Mesendoderm (in vitro differentiated cells): ENCODE results near the gene GCGR.
A peak's percentile ranks its signal among the peaks of the same experiment; 100 is the strongest.

Experiments used
- DNase-seq: peaks from one replicate; pipeline ENCODE4 v3.0.0; 2013
- H2AK5ac ChIP-seq: 2 replicates; pipeline ENCODE4 v1.6.1; 2013; ENCODE audit warnings: low read length, inconsistent platforms
- H2BK120ac ChIP-seq: 2 replicates; pipeline ENCODE4 v1.6.1; 2013; ENCODE audit warnings: low read depth, mild to moderate bottlenecking, low read length, moderate library complexity, mixed read lengths
- H2BK15ac ChIP-seq: replicated peaks from 2 replicates; pipeline ENCODE4 v1.6.1; 2013; ENCODE audit warnings: low read depth, mild to moderate bottlenecking, moderate library complexity
- H2BK5ac ChIP-seq: 2 replicates; pipeline ENCODE4 v1.6.1; 2013; ENCODE audit warnings: low read length, inconsistent platforms
- H3K18ac ChIP-seq: 2 replicates; pipeline ENCODE4 v1.6.1; 2013; ENCODE audit warnings: mild to moderate bottlenecking, low read length, mixed read lengths
- H3K23ac ChIP-seq: one replicate; pipeline ENCODE4 v1.6.1; 2013; ENCODE audit warnings: low read length
- H3K27ac ChIP-seq: 2 replicates; pipeline ENCODE4 v1.5.1; 2013; ENCODE audit warnings: low read depth, mild to moderate bottlenecking, inconsistent platforms, low read length, moderate library complexity
- H3K27me3 ChIP-seq: 2 replicates; pipeline ENCODE4 v1.6.1; 2013; ENCODE audit warnings: low read length, control low read depth, mild to moderate bottlenecking, inconsistent platforms; ENCODE audit not compliant: insufficient read depth, poor library complexity
- H3K36me3 ChIP-seq: 2 replicates; pipeline ENCODE4 v1.6.1; 2013; ENCODE audit warnings: low read length, inconsistent platforms; ENCODE audit not compliant: control insufficient read depth, insufficient read depth
- H3K4ac ChIP-seq: one replicate; pipeline ENCODE4 v1.6.1; 2013; ENCODE audit warnings: low read depth, mild to moderate bottlenecking, low read length, moderate library complexity
- H3K4me1 ChIP-seq: 2 replicates; pipeline ENCODE4 v1.6.1; 2013; ENCODE audit warnings: low read depth, low read length, inconsistent platforms; ENCODE audit not compliant: control insufficient read depth
- H3K4me2 ChIP-seq: 2 replicates; pipeline ENCODE4 v1.6.1; 2013; ENCODE audit warnings: low read length
- H3K4me3 ChIP-seq: 2 replicates; pipeline ENCODE4 v1.5.1; 2013; ENCODE audit warnings: mild to moderate bottlenecking, low read length
- H3K56ac ChIP-seq: one replicate; pipeline ENCODE4 v1.6.1; 2013; ENCODE audit warnings: low read length
- H3K79me1 ChIP-seq: 2 replicates; pipeline ENCODE4 v1.6.1; 2013; ENCODE audit warnings: low read length, inconsistent platforms
- H3K79me2 ChIP-seq: 2 replicates; pipeline ENCODE4 v1.6.1; 2013; ENCODE audit warnings: mild to moderate bottlenecking, low read length; ENCODE audit not compliant: control insufficient read depth, insufficient read depth
- H3K9ac ChIP-seq: 2 replicates; pipeline ENCODE4 v1.6.1; 2013; ENCODE audit warnings: low read length, inconsistent platforms
- H4K5ac ChIP-seq: one replicate; pipeline ENCODE4 v1.6.1; 2013; ENCODE audit warnings: low read length
- H4K8ac ChIP-seq: one replicate; pipeline ENCODE4 v1.6.1; 2013; ENCODE audit warnings: low read depth, mild to moderate bottlenecking, control low read depth, low read length, moderate library complexity
- WGBS: extraction: QIAGEN DNeasy Blood & Tissue Kit; methylation state at CpG from one replicate; pipeline ENCODE4 v1.1.7; 2013; ENCODE audit warnings: low lambda C conversion rate, missing lambda C conversion rate; ENCODE audit not compliant: insufficient coverage; ENCODE audit errors: extremely low coverage; 5-methylcytosine and 5-hydroxymethylcytosine counted together

The GCGR gene

GRCh38 chr17:81814748-81815645, 11.0 kb downstream of the GCGR start:
- Histone ChIP-seq H3K18ac (no peak overlapping the region), H3K4ac (no peak overlapping the region), H3K9ac (no peak overlapping the region), H3K79me2 (no peaks in the 10 kb centered on the region), H3K4me2 (no peak overlapping the region), H3K4me3 (no peak overlapping the region), H3K4me1 (peaks cover 1% of the 10 kb centered on the region), H4K8ac (no peak overlapping the region), H3K36me3 (no peaks in the 10 kb centered on the region), H2BK15ac (no peak overlapping the region), H3K79me1 (no peaks in the 10 kb centered on the region), H3K27ac (no peak overlapping the region), H3K56ac (no peak overlapping the region), H2AK5ac (no peak overlapping the region), H3K23ac (no peak overlapping the region), H2BK120ac (no peak overlapping the region), H2BK5ac (no peak overlapping the region), H3K27me3 (no peaks in the 10 kb centered on the region), H4K5ac (no peak overlapping the region)
- DNase-seq = no peak
- no CpG with 5 or more reads among the region's 24 CpGs for WGBS

GRCh38 chr17:81815646-81815986, 11.7 kb downstream of the GCGR start:
- no peak overlapping the region for H3K4me2 ChIP-seq
- no peak overlapping the region for H4K5ac ChIP-seq
- no peak overlapping the region for H2BK5ac ChIP-seq
- no peak overlapping the region for H4K8ac ChIP-seq
- peaks cover 2% of the 10 kb centered on the region for H3K4me1 ChIP-seq
- H3K27me3 ChIP-seq = no peaks in the 10 kb centered on the region
- no peak overlapping the region for H3K27ac ChIP-seq
- H2AK5ac ChIP-seq = no peak overlapping the region
- no CpG with 5 or more reads among the region's 2 CpGs for WGBS
- no peak overlapping the region for H3K56ac ChIP-seq
- no peak overlapping the region for H3K9ac ChIP-seq
- H3K79me1 ChIP-seq = no peaks in the 10 kb centered on the region
- H3K36me3 ChIP-seq = no peaks in the 10 kb centered on the region
- H3K4me3 ChIP-seq = no peak overlapping the region
- no peak overlapping the region for H3K18ac ChIP-seq
- H3K4ac ChIP-seq = no peak overlapping the region
- no peak for DNase-seq
- H3K23ac ChIP-seq = no peak overlapping the region
- no peak overlapping the region for H2BK15ac ChIP-seq
- no peak overlapping the region for H2BK120ac ChIP-seq
- H3K79me2 ChIP-seq = no peaks in the 10 kb centered on the region

GRCh38 chr17:81817758-81818147, 13.8 kb downstream of the GCGR start:
- no peak overlapping the region for H3K56ac ChIP-seq
- H2BK120ac ChIP-seq = no peak overlapping the region
- H3K27me3 ChIP-seq = no peaks in the 10 kb centered on the region
- H3K9ac ChIP-seq = no peak overlapping the region
- no peak overlapping the region for H3K27ac ChIP-seq
- H2BK5ac ChIP-seq = no peak overlapping the region
- H3K23ac ChIP-seq = no peak overlapping the region
- no peak overlapping the region for H2BK15ac ChIP-seq
- no peaks in the 10 kb centered on the region for H3K79me2 ChIP-seq
- H4K8ac ChIP-seq = no peak overlapping the region
- H3K18ac ChIP-seq = no peak overlapping the region
- H2AK5ac ChIP-seq = no peak overlapping the region
- no peaks in the 10 kb centered on the region for H3K36me3 ChIP-seq
- H3K4me1 ChIP-seq = peaks cover 2% of the 10 kb centered on the region
- no peak overlapping the region for H3K4ac ChIP-seq
- no CpG with 5 or more reads among the region's 7 CpGs for WGBS
- DNase-seq = no peak
- no peak overlapping the region for H3K4me3 ChIP-seq
- no peak overlapping the region for H4K5ac ChIP-seq
- no peaks in the 10 kb centered on the region for H3K79me1 ChIP-seq
- no peak overlapping the region for H3K4me2 ChIP-seq

DNA sequence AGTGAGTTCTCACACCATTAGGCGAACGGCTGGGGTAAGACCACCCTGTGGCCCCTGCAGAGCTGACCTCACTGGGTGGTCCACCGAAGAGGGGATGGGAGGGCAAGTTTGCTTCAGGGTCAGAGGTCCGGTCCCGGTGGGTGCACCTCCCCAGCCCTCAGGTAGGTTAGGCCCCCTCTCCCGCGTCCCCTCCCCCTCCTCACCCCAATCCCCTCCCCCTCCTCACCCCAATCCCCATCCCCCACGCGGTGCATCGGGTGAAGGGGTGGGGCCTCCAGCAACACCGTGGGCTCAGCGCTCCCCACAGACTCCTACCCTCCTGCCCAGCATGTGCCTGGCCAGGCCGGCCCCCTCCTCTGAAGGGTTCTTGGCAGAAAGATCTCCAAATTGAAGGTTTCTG, 15.8 kb downstream of the GCGR start:
- Histone ChIP-seq H3K36me3 (no peaks in the 10 kb centered on the region), H3K27me3 (no peaks in the 10 kb centered on the region), H4K5ac (no peak overlapping the region), H2BK15ac (no peak overlapping the region), H4K8ac (no peak overlapping the region), H3K56ac (peak overlapping the region; percentile 15), H3K18ac (no peak overlapping the region), H3K23ac (no peak overlapping the region), H3K4ac (no peak overlapping the region), H3K4me3 (no peak overlapping the region), H3K4me2 (no peak overlapping the region), H3K79me2 (no peaks in the 10 kb centered on the region), H3K79me1 (no peaks in the 10 kb centered on the region), H2BK5ac (no peak overlapping the region), H3K9ac (no peak overlapping the region), H3K4me1 (peaks cover 2% of the 10 kb centered on the region), H2BK120ac (no peak overlapping the region), H3K27ac (no peak overlapping the region), H2AK5ac (no peak overlapping the region)
- no CpG with 5 or more reads among the region's 13 CpGs for WGBS
- DNase-seq = no peak

DNA sequence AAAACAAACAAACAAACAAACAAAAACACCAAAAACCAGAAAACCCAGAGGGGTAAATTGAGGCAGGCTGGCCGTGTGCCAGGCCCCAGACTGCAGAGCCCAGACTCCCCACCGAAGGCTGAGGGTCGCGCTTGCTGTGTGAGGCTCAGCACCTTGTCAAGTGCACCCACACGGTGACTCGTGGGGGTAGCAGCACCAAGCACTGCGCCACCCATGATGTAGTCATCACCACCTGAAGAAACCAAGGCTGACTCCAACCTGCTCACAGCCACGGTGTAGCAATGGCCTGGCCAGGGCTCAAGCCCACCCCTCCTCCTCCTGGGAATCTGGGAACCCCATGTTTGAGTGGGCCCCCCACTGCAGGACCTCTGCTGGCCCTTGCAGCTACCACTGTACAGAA, 17.2 kb downstream of the GCGR start:
- H3K27ac ChIP-seq = no peak overlapping the region
- no peaks in the 10 kb centered on the region for H3K27me3 ChIP-seq
- no peak overlapping the region for H3K9ac ChIP-seq
- H3K4me2 ChIP-seq = no peak overlapping the region
- H2BK120ac ChIP-seq = no peak overlapping the region
- no peak overlapping the region for H3K4me3 ChIP-seq
- no peaks in the 10 kb centered on the region for H3K79me2 ChIP-seq
- H2BK5ac ChIP-seq = no peak overlapping the region
- H3K18ac ChIP-seq = no peak overlapping the region
- peaks cover 3% of the 10 kb centered on the region for H3K79me1 ChIP-seq
- no peak for DNase-seq
- no peak overlapping the region for H2AK5ac ChIP-seq
- no peaks in the 10 kb centered on the region for H3K36me3 ChIP-seq
- no peak overlapping the region for H2BK15ac ChIP-seq
- H3K4me1 ChIP-seq = peaks cover 2% of the 10 kb centered on the region
- H3K56ac ChIP-seq = no peak overlapping the region
- no CpG with 5 or more reads among the region's 8 CpGs for WGBS
- H4K5ac ChIP-seq = no peak overlapping the region
- no peak overlapping the region for H3K4ac ChIP-seq
- H4K8ac ChIP-seq = no peak overlapping the region
- H3K23ac ChIP-seq = no peak overlapping the region
